OCI-M1 (cell line): Measurements from ENCODE around the gene PAPPA.

Experiments
- DNase-seq: peaks from one replicate; lab custom pipeline; 2025; lab: John Stamatoyannopoulos, UW

Gene PAPPA

GRCh38 chr9:116153765-116154333, at the start of gene PAPPA:
Gene PAPPA, plus strand, starts transcription at chr9:116153791. Its CDS starts 382 bp downstream, at chr9:116154173.
- DNase-seq: no peak

- no peak for DNase-seq
These were observed 49.4 kb upstream of the PAPPA start for GRCh38 chr9:116103976-116104820.

GRCh38 chr9:116112236-116112635, 41.4 kb upstream of the PAPPA start:
- peak; percentile 8 for DNase-seq

- DNase-seq: no peak
These were observed 37.7 kb upstream of the PAPPA start for GRCh38 chr9:116115761-116116353.

- DNase-seq: no peak
These were observed 37.2 kb upstream of the PAPPA start for GRCh38 chr9:116116393-116116792.

GRCh38 chr9:116123171-116123570, 30.4 kb upstream of the PAPPA start:
- no peak for DNase-seq

GRCh38 chr9:116124472-116125040, 29.0 kb upstream of the PAPPA start:
- DNase-seq: no peak

- no peak for DNase-seq
These were observed 20.4 kb upstream of the PAPPA start for GRCh38 chr9:116133163-116133562.

GRCh38 chr9:116134975-116135374, 18.6 kb upstream of the PAPPA start:
- DNase-seq: no peak

GRCh38 chr9:116137010-116137409, 16.6 kb upstream of the PAPPA start:
- peak; percentile 15 for DNase-seq

- no peak for DNase-seq
These were observed 16.0 kb upstream of the PAPPA start for GRCh38 chr9:116137581-116137980.

GRCh38 chr9:116141864-116142561, 11.6 kb upstream of the PAPPA start:
- DNase-seq: no peak

- DNase-seq: no peak
These were observed 10.7 kb upstream of the PAPPA start for GRCh38 chr9:116142706-116143492.

- DNase-seq: no peak
These were observed 9.6 kb upstream of the PAPPA start for GRCh38 chr9:116144038-116144437.

GRCh38 chr9:116144555-116144954, 9.0 kb upstream of the PAPPA start:
- no peak for DNase-seq

- no peak for DNase-seq
These were observed 8.6 kb upstream of the PAPPA start for GRCh38 chr9:116145036-116145435.

- DNase-seq: no peak
These were observed 5.8 kb upstream of the PAPPA start for GRCh38 chr9:116147821-116148220.

- DNase-seq: peak; percentile 43
These were observed 3.7 kb upstream of the PAPPA start for GRCh38 chr9:116149844-116150243.

- no peak for DNase-seq
These were observed 2.4 kb upstream of the PAPPA start for GRCh38 chr9:116151199-116151598.

- no peak for DNase-seq
These were observed 1.6 kb upstream of the PAPPA start for GRCh38 chr9:116151966-116152381.

- peak; percentile 72 for DNase-seq
These were observed 1.2 kb upstream of the PAPPA start for GRCh38 chr9:116152390-116152789.
